Ectodermal cell (in vitro differentiated cells): Measurements from ENCODE around the gene AK4.

Experiments used
- H3K27ac ChIP-seq: 2 replicates; pipeline ENCODE4 v1.7.0; 2013; ENCODE audit warnings: mild to moderate bottlenecking, low read depth, low read length; ENCODE audit not compliant: insufficient read depth, poor library complexity, severe bottlenecking
- H3K27me3 ChIP-seq: 2 replicates; pipeline ENCODE4 v1.7.0; 2013; ENCODE audit warnings: mild to moderate bottlenecking, low read length; ENCODE audit not compliant: insufficient read depth, control insufficient read depth, poor library complexity, severe bottlenecking
- H3K36me3 ChIP-seq: one replicate; pipeline ENCODE4 v1.7.0; 2013; ENCODE audit warnings: low read length; ENCODE audit not compliant: control insufficient read depth, insufficient read depth
- H3K4me1 ChIP-seq: one replicate; pipeline ENCODE4 v1.7.0; 2013; ENCODE audit warnings: low read length; ENCODE audit not compliant: control insufficient read depth, insufficient read depth
- H3K4me3 ChIP-seq: 2 replicates; pipeline ENCODE4 v1.7.0; 2013; ENCODE audit warnings: low read depth, low read length, control low read depth; ENCODE audit not compliant: insufficient read depth
- H3K9me3 ChIP-seq: 2 replicates; pipeline ENCODE4 v1.7.0; 2013; ENCODE audit warnings: mild to moderate bottlenecking, low read length, moderate library complexity; ENCODE audit not compliant: control insufficient read depth
- WGBS, 2 experiments: methylation state at CpG; one replicate each; pipeline ENCODE4 v1.1.7; 2013; ENCODE audit warnings: missing lambda C conversion rate in 2 of 2; 5-methylcytosine and 5-hydroxymethylcytosine counted together

Gene AK4

DNA sequence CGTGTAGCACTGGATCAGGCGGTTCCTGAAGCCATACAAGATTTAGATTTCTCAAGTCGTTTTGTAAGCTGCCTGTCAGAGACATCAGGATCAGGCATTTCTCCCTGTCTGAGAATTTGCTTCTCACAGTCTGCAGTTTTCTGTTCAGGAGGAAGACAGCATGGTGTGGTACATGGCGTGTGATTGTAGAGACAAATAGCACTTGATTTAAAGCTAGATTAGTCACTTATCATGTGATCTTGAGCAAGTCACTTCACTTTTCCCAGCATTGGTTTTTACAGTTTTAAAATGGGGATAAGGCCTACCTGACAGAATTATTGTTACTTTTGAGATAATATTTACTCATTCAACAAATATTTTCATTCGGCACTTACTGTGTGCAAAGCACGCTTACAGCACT is 63.3 kb downstream of the AK4 start:
- no peaks in the 10 kb centered on the region for H3K4me1 ChIP-seq
- WGBS, 2 experiments = 92 to 93% methylated on average over 4 of the region's 6 CpGs
- H3K27me3 ChIP-seq = no peaks in the 10 kb centered on the region
- no peaks in the 10 kb centered on the region for H3K9me3 ChIP-seq
- no peaks in the 10 kb centered on the region for H3K36me3 ChIP-seq
- H3K4me3 ChIP-seq = no peak overlapping the region
- no peak overlapping the region for H3K27ac ChIP-seq

DNA sequence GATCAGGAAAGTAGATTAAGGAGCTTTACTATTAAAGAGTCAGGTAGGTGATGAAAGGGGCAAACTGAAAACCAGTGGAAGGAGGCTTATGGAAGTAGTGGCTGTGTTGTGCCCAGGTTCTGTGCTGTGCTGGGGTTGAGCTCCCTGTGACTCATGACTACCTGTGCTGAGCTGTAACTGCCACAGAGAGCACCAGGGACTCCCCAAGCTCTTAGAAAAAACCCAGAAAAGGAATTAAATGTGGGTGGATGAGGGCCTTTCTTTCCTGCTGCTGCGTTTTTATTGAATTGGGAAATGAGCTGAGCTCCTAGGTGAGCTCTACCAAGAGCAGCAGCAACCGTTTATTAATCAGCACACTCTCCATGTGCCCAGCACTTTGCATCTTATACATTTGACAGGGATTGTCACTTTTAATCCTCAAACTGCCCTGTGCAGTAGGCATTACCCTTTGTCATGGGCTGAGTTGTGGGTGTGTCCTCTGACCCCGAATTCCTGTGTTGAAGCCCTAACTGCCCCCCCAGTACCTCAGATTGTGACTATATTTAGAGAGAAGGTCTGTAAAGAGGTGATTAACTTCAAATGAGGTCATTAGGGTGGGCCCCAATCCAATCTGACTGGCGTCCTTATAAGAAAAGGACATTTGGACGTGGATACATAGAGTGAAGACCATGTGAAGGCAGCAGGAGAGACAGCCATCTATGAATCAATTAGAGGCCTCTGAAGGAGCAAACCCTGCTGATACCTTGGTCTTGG is 65.4 kb downstream of the AK4 start:
- H3K4me3 ChIP-seq = no peak overlapping the region
- 67 to 73% methylated on average over 5 of the region's 5 CpGs for WGBS, 2 experiments

DNA sequence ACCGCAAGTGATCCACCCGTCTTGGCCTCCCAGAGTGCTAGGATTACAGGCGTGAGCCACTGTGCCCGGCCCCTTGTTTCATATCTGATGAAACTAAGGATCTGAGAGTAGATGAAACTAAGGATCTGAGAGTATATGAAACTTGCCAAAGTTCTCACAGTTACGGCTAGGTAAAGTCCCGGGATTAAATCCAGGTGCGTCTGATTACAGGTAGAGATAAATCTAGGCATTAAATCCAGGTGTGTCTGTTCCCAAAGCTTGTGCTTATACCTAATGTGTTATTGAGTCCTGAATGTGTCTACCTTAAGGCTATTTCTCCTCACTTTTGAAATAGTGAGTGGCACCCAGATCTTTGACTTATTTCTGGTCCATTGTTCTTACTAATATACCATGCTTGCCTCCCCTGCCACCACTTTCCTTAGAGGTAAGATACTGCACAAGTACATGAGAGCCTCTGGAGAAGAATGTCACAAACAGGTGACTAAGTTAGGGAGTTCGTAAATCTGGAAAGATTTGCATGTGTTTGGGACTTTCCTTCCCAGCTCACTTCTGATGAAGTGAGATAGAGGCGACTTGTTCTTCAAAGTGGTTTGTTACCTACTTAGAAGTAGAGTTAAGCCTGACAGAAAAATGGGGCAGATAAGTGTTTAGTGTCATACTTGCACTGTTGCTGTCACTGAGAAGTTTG is 66.5 kb downstream of the AK4 start:
- no peaks in the 10 kb centered on the region for H3K36me3 ChIP-seq
- no peaks in the 10 kb centered on the region for H3K4me1 ChIP-seq
- H3K4me3 ChIP-seq = no peak overlapping the region
- H3K27me3 ChIP-seq = no peaks in the 10 kb centered on the region
- WGBS, 2 experiments = 91 to 95% methylated on average over 9 of the region's 9 CpGs
- H3K9me3 ChIP-seq = no peaks in the 10 kb centered on the region
- H3K27ac ChIP-seq = no peak overlapping the region

More for the DNA sequence above, 65.4 kb downstream of the AK4 start:
- H3K4me1 ChIP-seq = no peaks in the 10 kb centered on the region
- H3K27me3 ChIP-seq = no peaks in the 10 kb centered on the region
- H3K9me3 ChIP-seq = no peaks in the 10 kb centered on the region
- H3K27ac ChIP-seq = no peak overlapping the region
- H3K36me3 ChIP-seq = no peaks in the 10 kb centered on the region

DNA sequence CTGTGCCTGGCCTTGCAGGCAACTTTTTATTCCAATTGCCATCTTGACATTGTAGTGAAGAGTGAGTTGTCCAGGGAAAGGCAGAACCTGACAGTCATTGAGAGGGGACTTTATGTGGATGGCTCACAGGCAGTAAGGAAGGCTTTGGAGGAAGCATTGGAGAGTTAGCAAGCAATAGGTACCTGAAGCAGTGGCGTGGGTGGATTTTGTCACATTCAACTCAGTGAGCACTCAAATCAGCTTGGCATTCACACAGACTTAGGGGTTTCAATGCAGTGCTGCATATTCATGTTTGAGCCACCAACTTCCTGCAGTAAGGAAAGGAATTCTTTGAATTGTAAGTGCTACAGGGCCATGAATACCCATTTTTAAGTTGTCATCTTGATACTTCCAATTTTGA is 69.0 kb downstream of the AK4 start:
- no peak overlapping the region for H3K27ac ChIP-seq
- H3K36me3 ChIP-seq = no peaks in the 10 kb centered on the region
- no peaks in the 10 kb centered on the region for H3K9me3 ChIP-seq
- no peaks in the 10 kb centered on the region for H3K4me1 ChIP-seq
- no peaks in the 10 kb centered on the region for H3K27me3 ChIP-seq
- H3K4me3 ChIP-seq = no peak overlapping the region
- WGBS, 2 experiments = 82 to 100% methylated on average over 1 of the region's 1 CpG

DNA sequence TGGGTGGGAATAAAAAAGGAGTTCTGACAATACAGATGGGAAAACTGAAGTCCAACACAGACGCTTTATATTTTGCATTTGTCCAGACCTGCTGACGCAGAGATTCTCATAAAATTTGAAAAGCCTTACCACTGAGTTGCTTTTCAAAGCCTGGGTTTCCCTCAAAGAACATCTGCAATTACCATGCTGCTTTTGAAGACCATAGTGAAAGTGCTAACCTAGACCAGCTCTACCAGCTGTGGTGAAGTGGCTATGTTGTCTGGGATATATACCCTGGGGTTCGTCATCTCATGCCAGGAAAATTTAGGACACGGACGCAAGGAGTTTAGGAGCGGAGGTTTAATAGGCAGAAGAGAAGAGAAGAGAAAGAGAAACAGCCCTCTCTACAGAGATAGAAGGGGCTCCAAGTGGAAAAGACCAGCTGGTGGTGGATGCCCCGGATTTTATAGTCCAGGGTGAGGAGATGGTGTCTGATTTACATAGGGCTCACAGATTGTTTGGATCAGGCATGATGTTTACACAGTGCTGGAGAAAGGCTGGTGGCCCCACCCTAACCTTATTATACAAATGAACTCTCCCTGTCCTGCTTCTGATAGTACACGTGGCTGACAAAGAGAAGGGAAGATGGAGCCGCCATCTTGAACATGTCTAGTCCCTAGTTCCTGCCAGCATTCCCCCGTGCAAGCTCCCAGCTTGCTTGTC is 73.8 kb downstream of the AK4 start:
- Histone ChIP-seq H3K4me1 (no peaks in the 10 kb centered on the region), H3K36me3 (no peaks in the 10 kb centered on the region), H3K9me3 (no peaks in the 10 kb centered on the region), H3K27ac (no peak overlapping the region), H3K4me3 (no peak overlapping the region), H3K27me3 (no peaks in the 10 kb centered on the region)
- WGBS, 2 experiments = 84 to 91% methylated on average over 10 of the region's 10 CpGs

DNA sequence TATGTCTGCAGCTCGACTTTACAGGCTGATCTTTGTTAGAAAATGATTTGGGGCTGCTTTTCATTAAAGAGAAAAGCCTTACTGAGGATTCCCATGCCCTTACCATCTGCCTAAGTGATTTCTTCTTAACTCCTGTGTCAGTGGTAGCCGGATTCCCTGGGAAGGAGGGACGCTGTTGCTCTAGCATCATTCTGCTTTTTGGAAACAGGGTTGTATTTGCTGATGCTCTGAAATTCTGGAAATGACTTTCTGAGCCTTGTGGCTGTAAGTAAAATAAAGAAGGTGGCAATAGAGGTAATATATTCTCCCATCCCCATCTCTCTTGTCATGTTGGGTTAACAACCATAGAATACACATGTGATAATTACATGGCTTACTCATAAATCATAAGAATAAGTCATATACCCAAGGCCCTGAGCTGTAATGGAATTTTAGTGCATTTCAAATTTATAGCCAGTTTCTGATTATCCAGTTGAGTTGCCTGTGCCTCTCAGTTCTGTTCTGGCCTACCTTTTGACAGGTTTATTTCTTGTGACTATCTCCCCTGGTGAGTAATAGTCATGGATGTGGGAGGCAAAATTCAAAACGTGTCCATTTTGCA is 74.4 kb downstream of the AK4 start:
- H3K4me3 ChIP-seq = no peak overlapping the region
- H3K9me3 ChIP-seq = no peaks in the 10 kb centered on the region
- no peaks in the 10 kb centered on the region for H3K4me1 ChIP-seq
- 91 to 95% methylated on average over 3 to 4 of the region's 4 CpGs for WGBS, 2 experiments
- H3K27ac ChIP-seq = no peak overlapping the region
- H3K36me3 ChIP-seq = no peaks in the 10 kb centered on the region
- no peaks in the 10 kb centered on the region for H3K27me3 ChIP-seq

DNA sequence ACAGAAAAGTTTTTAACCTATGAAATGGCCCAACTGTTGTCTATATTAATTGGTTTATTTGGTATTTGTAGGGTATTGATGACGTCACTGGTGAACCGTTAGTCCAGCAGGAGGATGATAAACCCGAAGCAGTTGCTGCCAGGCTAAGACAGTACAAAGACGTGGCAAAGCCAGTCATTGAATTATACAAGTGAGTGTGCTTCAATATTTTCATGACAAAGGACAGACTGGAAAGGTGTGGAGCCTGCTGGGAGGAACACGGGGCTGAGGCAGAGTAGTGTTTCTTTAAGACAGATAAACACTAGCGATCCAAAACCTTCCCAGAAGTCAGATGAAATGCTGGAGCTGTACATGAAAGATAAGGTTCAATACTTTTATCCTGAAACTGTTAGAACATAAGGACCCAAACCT is 76.7 kb downstream of the AK4 start:
- no peak overlapping the region for H3K4me3 ChIP-seq
- H3K9me3 ChIP-seq = no peaks in the 10 kb centered on the region
- H3K36me3 ChIP-seq = no peaks in the 10 kb centered on the region
- H3K27ac ChIP-seq = no peak overlapping the region
- H3K27me3 ChIP-seq = no peaks in the 10 kb centered on the region
- WGBS, 2 experiments = 76 to 77% methylated on average over 6 of the region's 6 CpGs
- H3K4me1 ChIP-seq = no peaks in the 10 kb centered on the region

DNA sequence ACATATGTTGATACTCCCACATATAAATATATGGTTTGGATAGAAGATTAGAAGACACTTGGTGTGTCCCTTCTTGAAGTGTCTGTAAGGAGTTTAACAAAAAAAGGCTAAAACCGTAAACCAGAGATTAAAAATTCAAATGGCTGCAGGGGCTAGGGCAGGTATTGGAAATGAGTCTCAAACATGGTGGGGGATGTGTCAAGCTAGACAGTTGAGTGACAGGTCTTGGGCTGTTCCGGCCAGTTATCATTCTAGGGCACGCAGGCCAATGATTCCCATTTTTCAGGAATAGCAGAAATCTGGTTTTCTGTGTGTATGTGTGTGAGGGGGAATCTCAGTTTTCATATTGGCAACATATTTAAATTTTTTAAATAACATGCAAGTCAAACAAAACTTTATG is 77.2 kb downstream of the AK4 start:
- no peaks in the 10 kb centered on the region for H3K4me1 ChIP-seq
- WGBS, 2 experiments = 94 to 99% methylated on average over 3 of the region's 3 CpGs
- no peak overlapping the region for H3K4me3 ChIP-seq
- H3K27me3 ChIP-seq = no peaks in the 10 kb centered on the region
- H3K9me3 ChIP-seq = no peaks in the 10 kb centered on the region
- H3K36me3 ChIP-seq = no peaks in the 10 kb centered on the region
- H3K27ac ChIP-seq = no peak overlapping the region

DNA sequence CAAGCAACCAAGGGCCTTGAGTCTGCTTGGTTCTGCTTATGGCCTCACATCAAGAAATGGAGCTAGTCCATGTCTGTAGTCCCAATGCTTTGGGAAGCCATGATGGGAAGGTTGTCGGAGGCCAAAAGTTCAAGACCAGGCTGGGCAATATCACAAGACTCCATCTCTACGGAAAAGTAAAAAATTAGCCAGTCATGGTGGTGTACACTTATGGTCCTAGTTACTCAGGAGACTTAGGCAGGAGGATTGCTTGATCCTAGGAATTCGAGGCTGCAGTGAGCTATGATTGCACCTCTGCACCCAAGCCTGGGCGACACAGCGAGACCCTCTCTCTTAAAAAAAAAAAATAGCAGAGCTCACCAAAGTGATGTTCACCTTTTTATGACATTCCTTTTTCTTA is 81.2 kb downstream of the AK4 start:
- no peak overlapping the region for H3K27ac ChIP-seq
- no peaks in the 10 kb centered on the region for H3K9me3 ChIP-seq
- no peaks in the 10 kb centered on the region for H3K4me1 ChIP-seq
- no peaks in the 10 kb centered on the region for H3K27me3 ChIP-seq
- no peak overlapping the region for H3K4me3 ChIP-seq
- no peaks in the 10 kb centered on the region for H3K36me3 ChIP-seq
- 89 to 94% methylated on average over 5 of the region's 5 CpGs for WGBS, 2 experiments

DNA sequence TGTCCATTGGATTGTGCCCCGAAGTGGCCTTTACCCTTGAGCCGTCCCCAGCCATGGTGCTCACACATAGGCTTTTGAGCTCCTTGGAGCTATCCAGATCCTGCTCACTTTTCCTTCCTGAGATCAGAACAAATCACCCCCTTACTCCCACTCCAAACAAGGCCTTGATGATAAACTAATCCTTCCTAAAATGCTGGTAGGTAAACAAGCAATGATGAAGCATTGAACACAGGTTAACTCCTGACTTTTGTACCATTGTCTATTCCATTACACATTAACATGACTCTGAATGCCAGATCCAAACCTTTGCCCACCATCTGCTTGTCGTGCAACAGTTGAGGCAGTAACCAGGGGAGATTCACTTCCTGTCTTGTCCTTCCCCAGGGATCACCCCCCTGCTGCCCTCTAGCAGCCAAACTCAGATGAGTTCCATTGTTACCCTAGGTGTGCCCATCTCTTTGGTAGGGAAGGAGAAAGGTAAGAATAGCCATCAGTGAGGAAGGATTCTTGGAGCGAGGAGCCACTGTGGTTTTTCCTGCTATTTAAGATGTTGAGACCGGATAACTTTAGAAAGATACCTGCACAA is 81.8 kb downstream of the AK4 start:
- Histone ChIP-seq H3K4me1 (no peaks in the 10 kb centered on the region), H3K27ac (no peak overlapping the region)
- 91 to 95% methylated on average over 5 of the region's 5 CpGs for WGBS, 2 experiments

More for the DNA sequence above, 81.8 kb downstream of the AK4 start:
- Histone ChIP-seq H3K36me3 (no peaks in the 10 kb centered on the region), H3K9me3 (no peaks in the 10 kb centered on the region), H3K4me3 (no peak overlapping the region), H3K27me3 (no peaks in the 10 kb centered on the region)
